Transverse colon (tissue), 4 donors: ENCODE data around the gene PLAC1. TPM values are rescaled to one million over a fixed set of nuclear protein-coding genes. Genes with fewer than 3 reads are reported as not detected.

Experiments used
- DNase-seq: peaks from one replicate; pipeline ENCODE4 v3.0.0-alpha.2; 2019
- H3K27ac ChIP-seq, 4 donors: fragments of 200-600 bp; sonication (generic); 2 replicates each; pipeline ENCODE4 v1.5.1; 2016 to 2018; ENCODE audit warnings: inconsistent platforms in 4 of 4
- H3K27me3 ChIP-seq: fragments of 200-600 bp; sonication (generic); 2 replicates; pipeline ENCODE4 v1.5.1; 2017; ENCODE audit warnings: inconsistent platforms
- H3K36me3 ChIP-seq, 4 donors: fragments of 200-600 bp; sonication (generic); 2 replicates each; pipeline ENCODE4 v1.5.1; 2017 to 2019; ENCODE audit warnings: inconsistent platforms in 4 of 4
- H3K4me1 ChIP-seq, 4 donors: fragments of 200-600 bp; sonication (generic); 2 replicates each; pipeline ENCODE4 v1.5.1; 2017 to 2020; ENCODE audit warnings: inconsistent platforms in 4 of 4
- H3K4me3 ChIP-seq, 4 donors: fragments of 200-600 bp; sonication (generic); 1 replicate in 1 of 4; 2 replicates in 3 of 4; pipeline versions ENCODE4 v1.5.1 to v1.6.1; 2017 to 2019; ENCODE audit warnings: inconsistent platforms in 4 of 4
- H3K9me3 ChIP-seq, 2 donors: fragments of 200-600 bp; sonication (generic); 2 replicates each; pipeline ENCODE4 v1.5.1; 2017 to 2019; ENCODE audit warnings: inconsistent platforms in 2 of 2
- CTCF ChIP-seq, 5 experiments: fragments of 200-600 bp in 3 of 5; fragments of 450-650 bp in 2 of 5; sonication (generic) in 3 of 5; IDR thresholded peaks; 1 replicate in 2 of 5; 2 replicates in 3 of 5; pipeline ENCODE4 v1.5.1; 2016 to 2017; ENCODE audit warnings: antibody characterized with exemption in 5 of 5, inconsistent platforms in 3 of 5, mild to moderate bottlenecking in 2 of 5, moderate library complexity in 1 of 5
- EP300 ChIP-seq: sonication (generic); formaldehyde crosslinking; IDR thresholded peaks from one replicate; pipeline ENCODE4 v1.6.1; 2017; ENCODE audit warnings: antibody characterized with exemption, low read depth
- POLR2A ChIP-seq: fragments of 450-650 bp; IDR thresholded peaks from one replicate; pipeline ENCODE4 v1.6.1; 2016; ENCODE audit warnings: antibody characterized with exemption, mild to moderate bottlenecking, moderate library complexity
- POLR2AphosphoS5 ChIP-seq, 3 donors: sonication (generic); formaldehyde crosslinking; IDR thresholded peaks; one replicate each; pipeline ENCODE4 v1.6.1; 2016; ENCODE audit warnings: antibody characterized with exemption in 3 of 3
- WGBS, 2 donors: methylation state at CpG; one replicate each; pipeline ENCODE4 v1.1.5; 2018; ENCODE audit warnings: low coverage in 1 of 2; 5-methylcytosine and 5-hydroxymethylcytosine counted together
- in situ Hi-C, 4 donors: fragments of 200-750 bp; cut with MboI; loops; one replicate each; pipeline versions ENCODE4 v1.15.0 to v1.15.1; 2017; ENCODE audit warnings: low sequenced_read_pairs in 3 of 4, low pct_ligation_motif_present in 1 of 4, low pct_unique_long_range_greater_than_20kb in 1 of 4
- intact Hi-C: fragments of 100-400 bp; cut with DNase I; formaldehyde crosslinking; loops from one replicate; pipeline ENCODE4 v1.15.1; 2023; ENCODE audit warnings: low total_unique reads
- total RNA-seq, 4 donors: library from RNA; depleted of rRNA; stranded (reverse); fragments of >200 nt; gene quantifications; one replicate each; pipeline ENCODE4 v1.1.0, GENCODE V29; 2016

The PLAC1 gene
- total RNA-seq, 4 donors from 2014 or later: 0.79 TPM; not detected in 3

GRCh38 chrX:134683351-134684005, 25.2 kb upstream of the PLAC1 start:
- in situ Hi-C loops (no loop called here), intact Hi-C loops (no loop called here)
- Histone ChIP-seq H3K4me3 (no peak overlapping the region), H3K36me3 (no peaks in the 10 kb centered on the region), H3K27me3 (no peaks in the 10 kb centered on the region), H3K27ac (no peak overlapping the region), H3K4me1 (no peaks in the 10 kb centered on the region), H3K9me3 (no peaks in the 10 kb centered on the region)
- TF ChIP-seq POLR2A (no peak), CTCF (IDR thresholded peaks at IDR 0.05) (no peak), POLR2AphosphoS5 (IDR thresholded peaks at IDR 0.05) (no peak), EP300 (no peak)
- WGBS, 2 donors: 85% methylated on average over 3 of the region's 3 CpGs; no CpG with 5 or more reads in 1 of the 2 donors
- DNase-seq: no peak

GRCh38 chrX:134682081-134682480, 23.8 kb upstream of the PLAC1 start:
- TF ChIP-seq CTCF (IDR thresholded peaks at IDR 0.05): no peak
- no peak for TF ChIP-seq POLR2AphosphoS5 (IDR thresholded peaks at IDR 0.05)
- TF ChIP-seq EP300: no peak
- no peak for TF ChIP-seq POLR2A
- H3K36me3 ChIP-seq: no peaks in the 10 kb centered on the region
- DNase-seq: no peak
- in situ Hi-C loops: no loop called here
- H3K27me3 ChIP-seq: no peaks in the 10 kb centered on the region
- H3K4me1 ChIP-seq: no peaks in the 10 kb centered on the region
- H3K27ac ChIP-seq: no peak overlapping the region
- 84 to 100% methylated on average over 1 to 4 of the region's 4 CpGs for WGBS, 2 donors
- intact Hi-C loops: no loop called here
- no peak overlapping the region for H3K4me3 ChIP-seq
- H3K9me3 ChIP-seq: no peaks in the 10 kb centered on the region

GRCh38 chrX:134679644-134680043, 21.4 kb upstream of the PLAC1 start:
- TF ChIP-seq EP300 (no peak), POLR2AphosphoS5 (IDR thresholded peaks at IDR 0.05) (no peak), CTCF (IDR thresholded peaks at IDR 0.05) (no peak), POLR2A (no peak)
- H3K4me1 ChIP-seq: no peaks in the 10 kb centered on the region
- no peaks in the 10 kb centered on the region for H3K9me3 ChIP-seq
- H3K36me3 ChIP-seq: no peaks in the 10 kb centered on the region
- no peak overlapping the region for H3K4me3 ChIP-seq
- intact Hi-C loops (no loop called here), in situ Hi-C loops (no loop called here)
- no peak for DNase-seq
- WGBS, 2 donors: 72% methylated on average over 3 of the region's 3 CpGs; no CpG with 5 or more reads in 1 of the 2 donors
- no peak overlapping the region for H3K27ac ChIP-seq
- no peaks in the 10 kb centered on the region for H3K27me3 ChIP-seq

- intact Hi-C loops (no loop called here), in situ Hi-C loops (no loop called here)
- WGBS, 2 donors: 64% methylated on average over 5 of the region's 5 CpGs; no CpG with 5 or more reads in 1 of the 2 donors
- H3K9me3 ChIP-seq: no peaks in the 10 kb centered on the region
- H3K4me3 ChIP-seq: no peak overlapping the region
- H3K36me3 ChIP-seq: no peaks in the 10 kb centered on the region
- no peak for DNase-seq
- no peaks in the 10 kb centered on the region for H3K27me3 ChIP-seq
- no peak overlapping the region for H3K27ac ChIP-seq
- H3K4me1 ChIP-seq: no peaks in the 10 kb centered on the region
- no peak for TF ChIP-seq CTCF (IDR thresholded peaks at IDR 0.05)
- no peak for TF ChIP-seq EP300
- no peak for TF ChIP-seq POLR2AphosphoS5 (IDR thresholded peaks at IDR 0.05)
- no peak for TF ChIP-seq POLR2A
Measured at GRCh38 chrX:134679221-134679620, 20.9 kb upstream of the PLAC1 start.
